HFFc6 (cell line): ENCODE measurements around the gene GPR65. TPM values are rescaled to one million over a fixed set of nuclear protein-coding genes. Genes with fewer than 3 reads are reported as not detected.

ENCODE experiments used
- DNase-seq: peaks from one replicate; pipeline ENCODE4 v3.0.0-alpha.2; 2018
- H3K27ac Mint-ChIP-seq: 2 replicates; pipeline ENCODE4 v1.8.0; 2020; ENCODE audit warnings: mild to moderate bottlenecking, mixed read lengths
- H3K27me3 Mint-ChIP-seq: 2 replicates; pipeline ENCODE4 v1.8.0; 2021; ENCODE audit warnings: mild to moderate bottlenecking, moderate library complexity, mixed read lengths; ENCODE audit not compliant: insufficient read depth
- H3K36me3 Mint-ChIP-seq: 2 replicates; pipeline ENCODE4 v1.8.0; 2021; ENCODE audit warnings: low read depth, mixed read lengths
- H3K4me1 Mint-ChIP-seq: 2 replicates; pipeline ENCODE4 v1.8.0; 2020; ENCODE audit warnings: low read depth, mixed read lengths
- H3K4me3 Mint-ChIP-seq: 2 replicates; pipeline ENCODE4 v1.8.0; 2020; ENCODE audit warnings: mild to moderate bottlenecking, moderate library complexity, mixed read lengths
- H3K9me3 Mint-ChIP-seq: 2 replicates; pipeline ENCODE4 v1.8.0; 2020; ENCODE audit warnings: mild to moderate bottlenecking, mixed read lengths
- total RNA-seq, 6 experiments: library from RNA; stranded (reverse); fragmentation: NEBNext Ultra II Directional; extraction: Animal tissue kit (Norgen Biotek cat#: 25700); gene quantifications; 2 replicates in 1 of 6; 3 replicates in 5 of 6; pipeline ENCODE4 v1.2.3, GENCODE V29; 2021
- TF ChIP-seq, protein P1 (sequence below): fragments of 200-600 bp; sonication (generic); IDR thresholded peaks from 2 replicates; pipeline ENCODE4 v1.5.0; 2021; ENCODE audit warnings: antibody characterized with exemption, mild to moderate bottlenecking

Gene GPR65
- total RNA-seq, 6 experiments from 2014 or later = 0.07 to 0.34 (median 0.20) TPM; not detected in 1

DNA sequence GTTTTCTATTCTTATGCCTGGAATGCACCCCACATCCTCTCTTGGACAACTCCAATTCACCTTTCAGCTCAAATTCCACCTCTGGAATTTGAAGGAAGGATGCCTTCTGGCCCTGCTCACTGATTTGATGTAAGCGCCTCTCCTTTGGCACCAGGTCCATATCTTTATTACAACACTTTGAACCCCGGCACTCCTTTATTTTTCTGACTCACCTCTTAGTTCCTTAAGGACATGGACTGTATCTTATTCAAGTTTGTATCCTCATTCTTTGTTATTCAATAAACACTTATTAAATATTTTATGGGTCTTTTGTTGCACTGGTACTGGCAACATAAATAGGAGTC, 15.0 kb upstream of the GPR65 start:
- no peaks in the 10 kb centered on the region for H3K27me3 Mint-ChIP-seq
- no peak overlapping the region for H3K4me3 Mint-ChIP-seq
- H3K4me1 Mint-ChIP-seq = peaks cover 11% of the 10 kb centered on the region
- H3K9me3 Mint-ChIP-seq = no peaks in the 10 kb centered on the region
- TF ChIP-seq, protein P1, sequence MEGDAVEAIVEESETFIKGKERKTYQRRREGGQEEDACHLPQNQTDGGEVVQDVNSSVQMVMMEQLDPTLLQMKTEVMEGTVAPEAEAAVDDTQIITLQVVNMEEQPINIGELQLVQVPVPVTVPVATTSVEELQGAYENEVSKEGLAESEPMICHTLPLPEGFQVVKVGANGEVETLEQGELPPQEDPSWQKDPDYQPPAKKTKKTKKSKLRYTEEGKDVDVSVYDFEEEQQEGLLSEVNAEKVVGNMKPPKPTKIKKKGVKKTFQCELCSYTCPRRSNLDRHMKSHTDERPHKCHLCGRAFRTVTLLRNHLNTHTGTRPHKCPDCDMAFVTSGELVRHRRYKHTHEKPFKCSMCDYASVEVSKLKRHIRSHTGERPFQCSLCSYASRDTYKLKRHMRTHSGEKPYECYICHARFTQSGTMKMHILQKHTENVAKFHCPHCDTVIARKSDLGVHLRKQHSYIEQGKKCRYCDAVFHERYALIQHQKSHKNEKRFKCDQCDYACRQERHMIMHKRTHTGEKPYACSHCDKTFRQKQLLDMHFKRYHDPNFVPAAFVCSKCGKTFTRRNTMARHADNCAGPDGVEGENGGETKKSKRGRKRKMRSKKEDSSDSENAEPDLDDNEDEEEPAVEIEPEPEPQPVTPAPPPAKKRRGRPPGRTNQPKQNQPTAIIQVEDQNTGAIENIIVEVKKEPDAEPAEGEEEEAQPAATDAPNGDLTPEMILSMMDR = no peak
- no peak for DNase-seq
- H3K27ac Mint-ChIP-seq = no peak overlapping the region
- no peaks in the 10 kb centered on the region for H3K36me3 Mint-ChIP-seq

DNA sequence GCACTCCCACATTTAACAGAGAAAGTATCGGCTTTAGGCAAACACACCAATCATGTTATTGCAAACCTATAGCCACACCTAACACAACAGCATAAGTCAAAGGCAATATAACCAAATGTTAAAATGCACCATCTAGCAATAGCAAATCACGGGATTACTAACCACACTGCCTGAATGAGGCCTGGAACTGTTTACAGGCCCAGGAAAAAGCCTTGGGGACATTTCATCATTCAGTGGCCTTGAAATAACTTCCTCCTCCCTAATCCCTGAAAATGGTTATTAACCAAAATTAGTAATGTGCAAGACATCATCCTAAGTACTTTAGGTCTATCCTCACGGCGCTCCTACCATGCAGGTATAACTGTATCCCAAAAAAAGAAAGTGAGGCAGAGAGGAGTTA, 14.3 kb upstream of the GPR65 start:
- Mint-ChIP-seq H3K27ac (no peak overlapping the region), H3K27me3 (no peaks in the 10 kb centered on the region), H3K4me3 (no peak overlapping the region), H3K36me3 (no peaks in the 10 kb centered on the region), H3K4me1 (peaks cover 15% of the 10 kb centered on the region), H3K9me3 (no peaks in the 10 kb centered on the region)
- TF ChIP-seq, protein P1 = no peak
- no peak for DNase-seq

DNA sequence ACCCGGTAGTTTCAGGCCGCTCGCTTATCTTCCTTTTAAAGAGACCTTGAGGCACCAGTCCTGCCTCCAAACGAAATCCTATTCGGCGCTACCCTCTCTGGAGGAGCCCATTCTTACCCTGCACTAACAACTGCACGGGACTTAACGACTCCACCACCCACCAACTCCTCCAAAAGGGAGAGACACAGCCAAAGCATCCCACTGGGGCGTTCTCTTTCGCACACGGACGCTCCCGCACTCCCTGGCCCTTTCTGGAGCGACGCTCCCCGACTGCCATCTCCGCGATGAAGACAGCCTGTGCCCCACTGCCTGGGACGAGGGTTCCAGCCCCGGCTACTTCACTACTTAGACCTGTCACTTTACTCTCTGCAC, 12.6 kb upstream of the GPR65 start:
- TF ChIP-seq, protein P1 = no peak
- Mint-ChIP-seq H3K36me3 (no peaks in the 10 kb centered on the region), H3K27me3 (no peaks in the 10 kb centered on the region), H3K4me1 (peaks cover 22% of the 10 kb centered on the region), H3K9me3 (no peaks in the 10 kb centered on the region), H3K27ac (peak overlapping the region; percentile 74), H3K4me3 (peak overlapping the region; percentile 88)
- no peak for DNase-seq

DNA sequence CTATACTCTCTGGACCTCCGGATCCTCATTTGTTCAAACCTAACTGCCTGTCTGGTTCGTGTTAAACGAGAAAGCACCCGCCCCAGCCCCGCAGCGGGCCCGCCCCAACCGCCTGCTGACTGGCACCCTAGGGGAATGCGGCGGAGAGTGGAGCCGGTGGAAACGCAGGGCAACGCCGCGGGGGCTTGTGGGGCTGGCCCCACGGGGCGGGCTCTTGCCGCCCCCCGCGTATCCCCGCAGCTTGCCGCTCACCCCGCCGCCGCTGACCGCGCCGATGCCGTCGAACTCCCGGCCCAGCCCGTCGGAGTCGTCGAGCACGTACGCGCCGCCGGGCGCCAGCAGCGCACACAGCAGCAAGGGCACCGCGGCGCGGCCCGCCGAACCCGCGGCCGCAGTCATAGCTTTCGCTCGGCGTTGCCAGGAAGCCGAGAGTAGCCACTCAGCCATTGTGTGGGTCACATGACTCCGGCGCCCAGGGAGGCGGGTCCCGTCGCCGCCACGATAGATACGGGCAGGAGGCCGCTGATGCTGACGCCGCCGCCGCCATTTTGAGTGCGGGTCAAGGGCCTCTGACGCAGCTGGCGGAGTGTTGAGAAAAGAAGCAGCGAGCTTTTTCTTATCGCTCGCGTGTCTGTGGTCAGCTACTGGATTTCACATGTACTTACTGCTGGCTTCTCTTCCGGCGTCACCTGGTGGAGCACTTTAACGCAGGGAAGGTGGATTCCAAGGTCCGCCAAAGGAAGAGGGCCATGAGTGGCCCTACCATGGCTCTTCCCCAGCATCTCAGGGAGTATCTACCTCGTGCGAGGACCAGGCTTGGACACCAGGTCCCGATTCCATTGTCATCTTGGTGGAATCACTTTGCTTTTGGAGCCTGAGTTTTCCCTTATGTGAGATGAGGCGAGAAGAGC, 12.0 kb upstream of the GPR65 start, which contains the start of gene GALC:
Gene GALC (minus strand): TSS at position 465 of the 911 bp plus-strand sequence. CDS start 18 bp downstream, at position 447.
- Mint-ChIP-seq H3K4me3 (peak within 1 kb of the TSS; percentile 88), H3K36me3 (no peaks in the 10 kb centered on the region), H3K27ac (peak within 1 kb of the TSS; percentile 88), H3K4me1 (peaks cover 22% of the 10 kb centered on the region), H3K9me3 (no peaks in the 10 kb centered on the region), H3K27me3 (no peaks in the 10 kb centered on the region)
- peak; percentile 89 for DNase-seq
- TF ChIP-seq, protein P1 = no peak; the same call in 1 of the 2 replicates

DNA sequence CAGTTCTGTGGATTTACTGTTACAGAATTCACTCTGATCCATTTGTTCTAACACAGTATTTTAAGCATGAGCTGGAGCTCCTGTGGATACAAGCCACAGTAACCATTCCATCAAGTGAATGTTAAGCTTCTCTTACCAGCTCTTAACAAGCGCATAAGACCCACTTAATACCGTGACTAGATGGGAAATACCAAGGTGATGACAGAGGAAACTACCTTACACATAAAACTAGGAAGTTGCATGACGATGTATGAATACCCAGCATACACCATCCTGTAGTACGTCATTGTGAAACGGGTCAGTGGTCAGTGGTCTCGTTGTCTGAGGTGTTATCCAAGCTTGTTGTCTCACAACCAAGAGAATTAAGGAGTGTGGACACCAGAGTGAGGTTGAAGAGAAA, 10.0 kb upstream of the GPR65 start:
- DNase-seq = no peak
- no peak overlapping the region for H3K27ac Mint-ChIP-seq
- no peaks in the 10 kb centered on the region for H3K9me3 Mint-ChIP-seq
- H3K27me3 Mint-ChIP-seq = no peaks in the 10 kb centered on the region
- no peaks in the 10 kb centered on the region for H3K36me3 Mint-ChIP-seq
- TF ChIP-seq, protein P1 = no peak
- H3K4me1 Mint-ChIP-seq = peaks cover 22% of the 10 kb centered on the region
- no peak overlapping the region for H3K4me3 Mint-ChIP-seq
